PC-3 (cell line): ENCODE results near the gene DCAF5. TPM values are rescaled to one million over a fixed set of nuclear protein-coding genes. Genes with fewer than 3 reads are reported as not detected.
A peak's percentile ranks its signal among the peaks of the same experiment; 100 is the strongest.

ENCODE experiments used
- ATAC-seq: fragments of 200-7000 bp; cut with Tn5 transposase; 2 replicates; pipeline ENCODE4 v1.9.1; 2020; ENCODE audit warnings: mild to moderate bottlenecking, moderate library complexity
- BruUV-seq: library from RNA; stranded (reverse); fragments of 400-500 nt; replicated peaks from 2 replicates; lab custom pipeline; 2021; lab: Mats Ljungman, UMichigan
- CTCF ChIA-PET: fragments of 300-600 bp; sonication (Branson Sonifier 250); formaldehyde crosslinking; loops from one replicate; lab custom pipeline; 2022; ENCODE audit warnings: antibody characterized with exemption; lab: Charles Lee
- POLR2A ChIA-PET: fragments of 300-600 bp; sonication (Branson Sonifier 250); formaldehyde crosslinking; loops from one replicate; lab custom pipeline; 2022; ENCODE audit warnings: antibody characterized with exemption; ENCODE audit not compliant: unreplicated experiment; lab: Charles Lee
- DNase-seq: peaks from one replicate; pipeline ENCODE4 v3.0.0-alpha.2; 2015
- H2AFZ ChIP-seq: fragments of 300-600 bp; sonication (generic); 2 replicates; pipeline ENCODE4 v1.6.0; 2016; ENCODE audit warnings: antibody characterized with exemption, low read length
- H3F3A ChIP-seq: fragments of 300-600 bp; sonication (generic); one replicate; pipeline ENCODE4 v1.6.0; 2017; ENCODE audit warnings: antibody characterized with exemption, low read length, control low read depth, mild to moderate bottlenecking; ENCODE audit not compliant: unreplicated experiment
- H3K27ac ChIP-seq: fragments of 300-600 bp; sonication (generic); 2 replicates; pipeline ENCODE4 v1.5.1; 2016; ENCODE audit warnings: mild to moderate bottlenecking, low read length
- H3K27me3 ChIP-seq: fragments of 300-600 bp; sonication (generic); 2 replicates; pipeline ENCODE4 v1.6.1; 2016; ENCODE audit warnings: low read length, mixed read lengths
- H3K36me3 ChIP-seq: fragments of 300-600 bp; sonication (generic); 2 replicates; pipeline ENCODE4 v1.6.1; 2016; ENCODE audit warnings: low read depth, mixed run types, low read length, mixed read lengths
- H3K4me1 ChIP-seq: fragments of 300-600 bp; sonication (generic); 2 replicates; pipeline ENCODE4 v1.5.1; 2016; ENCODE audit warnings: low read length; ENCODE audit not compliant: insufficient read depth
- H3K4me2 ChIP-seq: fragments of 300-600 bp; sonication (generic); 2 replicates; pipeline ENCODE4 v1.6.0; 2016; ENCODE audit warnings: low read length
- H3K4me3 ChIP-seq: fragments of 300-600 bp; sonication (generic); 2 replicates; pipeline ENCODE4 v1.5.1; 2016; ENCODE audit warnings: mild to moderate bottlenecking, low read length, mixed read lengths
- H3K79me2 ChIP-seq: fragments of 300-600 bp; sonication (generic); 2 replicates; pipeline ENCODE4 v1.6.1; 2017; ENCODE audit warnings: low read length, mixed read lengths
- H3K9ac ChIP-seq: fragments of 300-600 bp; sonication (generic); 2 replicates; pipeline ENCODE4 v1.6.0; 2016; ENCODE audit warnings: mild to moderate bottlenecking, low read length
- H3K9me2 ChIP-seq: fragments of 300-600 bp; sonication (generic); replicated peaks from 2 replicates; pipeline ENCODE4 v1.6.1; 2016; ENCODE audit warnings: mixed run types, low read length, mixed read lengths
- H3K9me3 ChIP-seq: fragments of 300-600 bp; sonication (generic); 2 replicates; pipeline ENCODE4 v1.6.1; 2016; ENCODE audit warnings: low read length, mixed read lengths
- H4K20me1 ChIP-seq: fragments of 300-600 bp; sonication (generic); 2 replicates; pipeline ENCODE4 v1.6.1; 2016; ENCODE audit warnings: low read length, mixed read lengths
- EZH2 ChIP-seq: fragments of 300-600 bp; sonication (generic); IDR thresholded peaks from one replicate; pipeline ENCODE4 v1.6.1; 2017; ENCODE audit warnings: antibody characterized with exemption, mild to moderate bottlenecking, low read length; ENCODE audit not compliant: unreplicated experiment
- EZH2phosphoT487 ChIP-seq: fragments of 300-600 bp; sonication (generic); IDR thresholded peaks from 2 replicates; pipeline ENCODE4 v1.6.1; 2018; ENCODE audit warnings: mild to moderate bottlenecking, antibody characterized with exemption, low read length, borderline replicate concordance
- intact Hi-C: fragments of 100-400 bp; cut with micrococcal nuclease; formaldehyde crosslinking; loops from 2 replicates; pipeline ENCODE4 v1.9.0; 2023
- total RNA-seq: library from RNA; depleted of rRNA; stranded (reverse); fragments of >200 nt; gene quantifications from 2 replicates; pipeline ENCODE4 v1.2.3, GENCODE V29; 2014
- TF ChIP-seq, protein P1 (sequence below): fragments of 300-600 bp; sonication (generic); conservative IDR thresholded peaks from 2 replicates; pipeline ENCODE4 v1.5.1; 2017; ENCODE audit warnings: antibody characterized with exemption, low read depth, mild to moderate bottlenecking, low read length

The DCAF5 gene
- total RNA-seq, 1 experiment from 2014 or later, result 17.5 TPM

DNA sequence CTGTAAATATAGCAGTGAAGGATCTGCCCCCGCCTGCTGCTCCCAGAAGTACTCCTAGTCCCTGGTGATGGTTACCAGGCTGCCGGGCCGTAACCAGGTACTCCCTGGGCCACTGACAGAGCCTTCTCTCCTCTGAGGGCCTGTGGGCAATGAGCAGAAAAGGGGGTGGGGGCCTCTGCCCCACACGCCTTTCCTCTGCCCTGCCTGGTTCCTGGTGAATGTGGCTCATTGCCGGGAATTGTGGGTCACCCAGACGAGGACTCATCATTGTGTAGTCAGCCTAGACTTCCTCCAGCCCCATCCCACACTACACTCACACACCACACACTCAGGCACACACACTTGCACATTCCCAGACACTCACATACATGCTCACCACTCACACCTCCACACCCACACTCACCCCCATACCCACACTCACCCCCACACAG, 138.1 kb downstream of the DCAF5 start:
- H3K4me3 ChIP-seq, result no peak overlapping the region
- ATAC-seq (peak; percentile 39), DNase-seq (peak; percentile 55)
- peak overlapping the region; percentile 52 for H3K4me2 ChIP-seq
- no peaks in the 10 kb centered on the region for H3K79me2 ChIP-seq
- no peaks in the 10 kb centered on the region for H3K36me3 ChIP-seq
- ChIA-PET CTCF (no interaction called here), POLR2A (interaction anchor here (0.5 kb wide), 1 partner anchor 184 kb away, joined by 3 read pairs; no protein-coding TSS in a partner anchor)
- BruUV-seq, result no TSS peak
- intact Hi-C loops, result loop anchor here (2.0 kb wide), 1 partner anchor 64 kb away; no protein-coding TSS in a partner anchor
- no peaks in the 10 kb centered on the region for H4K20me1 ChIP-seq
- no peaks in the 10 kb centered on the region for H3F3A ChIP-seq
- H3K27me3 ChIP-seq, result no peaks in the 10 kb centered on the region
- H3K4me1 ChIP-seq, result peaks cover 30% of the 10 kb centered on the region
- no peak overlapping the region for H3K9ac ChIP-seq
- no peaks in the 10 kb centered on the region for H3K9me3 ChIP-seq
- TF ChIP-seq EZH2phosphoT487 (no peak), EZH2 (no peak)
- TF ChIP-seq, protein P1, sequence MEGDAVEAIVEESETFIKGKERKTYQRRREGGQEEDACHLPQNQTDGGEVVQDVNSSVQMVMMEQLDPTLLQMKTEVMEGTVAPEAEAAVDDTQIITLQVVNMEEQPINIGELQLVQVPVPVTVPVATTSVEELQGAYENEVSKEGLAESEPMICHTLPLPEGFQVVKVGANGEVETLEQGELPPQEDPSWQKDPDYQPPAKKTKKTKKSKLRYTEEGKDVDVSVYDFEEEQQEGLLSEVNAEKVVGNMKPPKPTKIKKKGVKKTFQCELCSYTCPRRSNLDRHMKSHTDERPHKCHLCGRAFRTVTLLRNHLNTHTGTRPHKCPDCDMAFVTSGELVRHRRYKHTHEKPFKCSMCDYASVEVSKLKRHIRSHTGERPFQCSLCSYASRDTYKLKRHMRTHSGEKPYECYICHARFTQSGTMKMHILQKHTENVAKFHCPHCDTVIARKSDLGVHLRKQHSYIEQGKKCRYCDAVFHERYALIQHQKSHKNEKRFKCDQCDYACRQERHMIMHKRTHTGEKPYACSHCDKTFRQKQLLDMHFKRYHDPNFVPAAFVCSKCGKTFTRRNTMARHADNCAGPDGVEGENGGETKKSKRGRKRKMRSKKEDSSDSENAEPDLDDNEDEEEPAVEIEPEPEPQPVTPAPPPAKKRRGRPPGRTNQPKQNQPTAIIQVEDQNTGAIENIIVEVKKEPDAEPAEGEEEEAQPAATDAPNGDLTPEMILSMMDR, result no peak
- peak overlapping the region; percentile 40; the same call in 1 of the 2 replicates for H2AFZ ChIP-seq
- H3K27ac ChIP-seq, result peak overlapping the region; percentile 30
- H3K9me2 ChIP-seq, result no peaks in the 10 kb centered on the region

DNA sequence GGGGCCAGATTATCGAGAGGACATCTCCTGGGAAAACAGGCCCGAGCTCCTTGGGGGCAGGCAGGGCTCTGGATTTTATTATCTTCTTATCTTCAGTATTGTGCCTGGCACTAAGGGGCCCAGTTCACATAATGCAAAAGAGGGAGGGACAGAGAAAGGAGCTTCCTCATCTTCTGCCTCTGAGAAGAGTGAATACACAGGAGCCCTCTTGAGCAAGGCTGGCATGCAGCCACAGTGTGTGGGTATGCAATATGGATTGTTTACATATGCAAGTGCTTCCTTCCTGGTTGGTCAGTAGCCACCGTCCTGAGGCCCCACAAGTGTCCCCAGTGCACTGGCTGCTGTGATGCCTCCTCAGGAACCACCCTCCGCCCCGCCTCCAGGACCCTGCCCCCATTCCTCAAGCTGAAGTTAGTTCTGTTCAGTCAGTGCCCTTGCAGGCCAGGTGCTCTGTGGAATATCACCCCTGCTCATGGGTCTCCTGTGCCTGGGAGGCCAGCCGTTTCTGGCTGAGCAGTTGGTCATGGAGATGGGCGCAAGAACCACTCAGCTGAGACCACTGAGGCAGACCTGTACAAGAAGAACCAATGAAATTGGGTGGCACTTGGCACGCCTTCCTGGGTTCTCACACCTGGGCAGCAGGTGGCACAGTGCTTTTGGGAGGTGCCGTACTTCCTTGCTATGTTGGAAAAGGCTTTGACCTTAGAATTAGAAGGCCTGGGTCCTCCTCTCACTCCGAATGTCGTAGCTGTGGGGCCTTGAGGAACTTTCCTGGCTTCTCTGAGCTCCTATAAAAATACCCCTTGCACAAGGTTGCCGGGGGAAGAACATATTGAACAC, 138.8 kb downstream of the DCAF5 start:
- H3K27ac ChIP-seq, result peak overlapping the region; percentile 30
- CTCF ChIA-PET, result interaction anchor here (0.5 kb wide), 1 partner anchor 82 kb away, joined by 3 read pairs; no protein-coding TSS in a partner anchor
- DNase-seq (peak; percentile 95), ATAC-seq (peak; percentile 87)
- no TSS peak for BruUV-seq
- H3K27me3 ChIP-seq, result no peaks in the 10 kb centered on the region
- no peaks in the 10 kb centered on the region for H3F3A ChIP-seq
- intact Hi-C loops, result loop anchor here (2.0 kb wide), 1 partner anchor 65 kb away; no protein-coding TSS in a partner anchor
- H3K4me1 ChIP-seq, result peaks cover 30% of the 10 kb centered on the region
- H3K4me2 ChIP-seq, result peak overlapping the region; percentile 52
- TF ChIP-seq, protein P1, result no peak
- TF ChIP-seq EZH2phosphoT487 (no peak), EZH2 (no peak)
- H3K9me3 ChIP-seq, result no peaks in the 10 kb centered on the region
- no peak overlapping the region for H3K4me3 ChIP-seq
- H3K9me2 ChIP-seq, result no peaks in the 10 kb centered on the region
- H3K79me2 ChIP-seq, result no peaks in the 10 kb centered on the region
- H2AFZ ChIP-seq, result 0 out of 2 replicates have a peak overlapping the region, but pooled peaks have one; percentile 40
- no peaks in the 10 kb centered on the region for H4K20me1 ChIP-seq
- H3K36me3 ChIP-seq, result no peaks in the 10 kb centered on the region
- H3K9ac ChIP-seq, result no peak overlapping the region
- POLR2A ChIA-PET, result interaction anchor here (0.5 kb wide), 2 partner anchors 36 to 185 kb away, joined by 3 to 6 read pairs; no protein-coding TSS in a partner anchor
